Kidney (tissue), 14 donors: ENCODE measurements around the gene MAGI1. TPM values are rescaled to one million over a fixed set of nuclear protein-coding genes. Genes with fewer than 3 reads are reported as not detected.

Experiments
- DNase-seq, 5 donors: peaks; one replicate each; pipeline ENCODE4 v3.0.0-alpha.2; 2013 to 2020
- FAIRE-seq: peaks from 2 replicates; lab custom pipeline; 2012; peaks lifted over from hg19 to GRCh38; lab: Jason Lieb, UNC
- H3K27ac ChIP-seq, 2 donors: one replicate each; pipeline ENCODE4 v1.7.0; 2013; ENCODE audit warnings: low read depth in 2 of 2, low read length in 2 of 2, inconsistent platforms in 1 of 2
- H3K27me3 ChIP-seq: one replicate; pipeline ENCODE4 v1.7.1; 2013; ENCODE audit warnings: low read length, inconsistent platforms; ENCODE audit not compliant: control insufficient read depth, insufficient read depth
- H3K36me3 ChIP-seq, 3 donors: one replicate each; pipeline versions ENCODE4 v1.7.0 to v1.7.1; 2013; ENCODE audit warnings: low read length in 3 of 3, control low read depth in 1 of 3, inconsistent platforms in 1 of 3; ENCODE audit not compliant: insufficient read depth in 3 of 3, control insufficient read depth in 2 of 3
- H3K4me1 ChIP-seq, 3 donors: one replicate each; pipeline versions ENCODE4 v1.7.0 to v1.7.1; 2013; ENCODE audit warnings: low read length in 3 of 3, inconsistent platforms in 1 of 3, low read depth in 1 of 3; ENCODE audit not compliant: control insufficient read depth in 2 of 3, insufficient read depth in 2 of 3
- H3K4me3 ChIP-seq, 3 donors: one replicate each; pipeline versions ENCODE4 v1.7.0 to v1.8.1; 2013; ENCODE audit warnings: low read length in 3 of 3, control low read depth in 1 of 3, inconsistent platforms in 1 of 3
- H3K9ac ChIP-seq, 3 donors: one replicate each; pipeline versions ENCODE4 v1.7.0 to v1.7.1; 2013; ENCODE audit warnings: low read length in 3 of 3, control low read depth in 1 of 3, inconsistent platforms in 1 of 3
- H3K9me3 ChIP-seq, 3 donors: one replicate each; pipeline versions ENCODE4 v1.7.0 to v1.7.1; 2013; ENCODE audit warnings: low read length in 3 of 3, control low read depth in 1 of 3, inconsistent platforms in 1 of 3; ENCODE audit not compliant: control insufficient read depth in 2 of 3, insufficient read depth in 1 of 3
- intact Hi-C: fragments of 100-400 bp; cut with DNase I; formaldehyde crosslinking; loops from one replicate; pipeline ENCODE4 v1.11.1; 2022
- polyA plus RNA-seq: library from polyadenylated mRNA; stranded (reverse); fragments of 350-450 nt; fragmentation: Illumina TruSeq; extraction: RNeasy Lipid Tissue Mini Kit (QIAGEN cat#74804); gene quantifications from one replicate; pipeline ENCODE4 v1.2.3, GENCODE V29; 2014; ENCODE audit warnings: low read depth, low replicate concordance; ENCODE audit not compliant: insufficient read depth
- total RNA-seq: library from RNA; stranded (reverse); fragmentation: NEBNext Ultra II Directional; extraction: Animal tissue kit (Norgen Biotek cat#: 25700); gene quantifications from one replicate; pipeline ENCODE4 v1.2.1, GENCODE V29; 2021
- TF ChIP-seq, protein P1 (sequence below): IDR thresholded peaks from 3 replicates; pipeline ENCODE4 v1.5.1; 2012; ENCODE audit warnings: mild to moderate bottlenecking, moderate library complexity, borderline replicate concordance; ENCODE audit not compliant: insufficient read depth; ENCODE audit errors: extremely low read depth
- donor health status: control.
- donor health status: control.
- donor health status: control.
- donor health status: control.
- donor health status: control.
- donor health status: DM: yes; HTN: yes; CAD: no.
- donor health status: Normal renal cell carcinoma (clear cell type).

MAGI1 gene
- total and polyA plus RNA-seq, 2 donors from 2014 or later = 8.2 to 42.8 TPM

DNA sequence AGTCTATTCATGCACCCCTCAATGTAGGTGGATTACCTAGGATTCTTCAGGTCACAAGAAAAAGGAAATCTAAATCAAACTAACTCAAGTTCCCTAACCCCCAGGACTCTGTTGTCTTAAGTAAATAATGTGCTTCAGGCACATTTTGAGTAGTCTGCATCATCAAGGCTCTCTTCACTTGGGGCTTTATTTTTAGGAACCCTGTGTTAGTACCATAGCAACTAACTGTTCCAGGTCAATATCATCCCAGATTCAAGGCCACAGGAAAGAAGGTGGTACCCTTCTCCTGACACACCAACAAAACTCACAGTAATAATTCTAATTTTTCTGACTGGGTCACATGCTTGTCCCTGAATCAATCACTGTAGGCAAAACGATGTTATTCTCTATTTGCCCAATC is 218.1 kb downstream of the MAGI1 start:
- Histone ChIP-seq H3K9ac (no peak overlapping the region), H3K27me3 (no peaks in the 10 kb centered on the region), H3K36me3 (no peaks in the 10 kb centered on the region), H3K9me3 (no peaks in the 10 kb centered on the region), H3K27ac (no peak overlapping the region), H3K4me1 (peaks cover 0 to 6% (median 0%) of the 10 kb centered on the region in 3 donors), H3K4me3 (no peak overlapping the region)
- FAIRE-seq (no peak), DNase-seq (no peak)
- TF ChIP-seq, protein P1, sequence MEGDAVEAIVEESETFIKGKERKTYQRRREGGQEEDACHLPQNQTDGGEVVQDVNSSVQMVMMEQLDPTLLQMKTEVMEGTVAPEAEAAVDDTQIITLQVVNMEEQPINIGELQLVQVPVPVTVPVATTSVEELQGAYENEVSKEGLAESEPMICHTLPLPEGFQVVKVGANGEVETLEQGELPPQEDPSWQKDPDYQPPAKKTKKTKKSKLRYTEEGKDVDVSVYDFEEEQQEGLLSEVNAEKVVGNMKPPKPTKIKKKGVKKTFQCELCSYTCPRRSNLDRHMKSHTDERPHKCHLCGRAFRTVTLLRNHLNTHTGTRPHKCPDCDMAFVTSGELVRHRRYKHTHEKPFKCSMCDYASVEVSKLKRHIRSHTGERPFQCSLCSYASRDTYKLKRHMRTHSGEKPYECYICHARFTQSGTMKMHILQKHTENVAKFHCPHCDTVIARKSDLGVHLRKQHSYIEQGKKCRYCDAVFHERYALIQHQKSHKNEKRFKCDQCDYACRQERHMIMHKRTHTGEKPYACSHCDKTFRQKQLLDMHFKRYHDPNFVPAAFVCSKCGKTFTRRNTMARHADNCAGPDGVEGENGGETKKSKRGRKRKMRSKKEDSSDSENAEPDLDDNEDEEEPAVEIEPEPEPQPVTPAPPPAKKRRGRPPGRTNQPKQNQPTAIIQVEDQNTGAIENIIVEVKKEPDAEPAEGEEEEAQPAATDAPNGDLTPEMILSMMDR = no peak
- intact Hi-C loops = no loop called here

DNA sequence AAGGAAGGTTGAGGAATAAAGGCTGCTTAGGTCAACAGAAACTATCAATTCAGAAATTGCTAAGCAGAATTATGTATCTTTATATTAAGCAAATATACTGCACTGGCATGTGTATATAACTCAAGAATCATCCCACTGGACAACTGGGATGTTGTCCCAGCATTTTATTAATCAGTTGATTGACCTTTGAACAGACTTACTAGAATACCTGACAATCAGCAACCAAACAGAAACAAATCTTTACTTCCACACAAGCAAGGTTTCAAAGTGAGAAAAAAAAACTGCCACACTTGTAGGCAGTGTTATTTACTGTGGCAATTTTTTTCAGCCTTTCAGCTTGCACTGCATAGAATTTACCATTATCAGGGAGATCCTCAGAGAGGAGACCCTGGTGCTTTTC is 218.8 kb downstream of the MAGI1 start:
- no peaks in the 10 kb centered on the region for H3K9me3 ChIP-seq
- H3K9ac ChIP-seq = no peak overlapping the region
- TF ChIP-seq, protein P1 = no peak
- no peaks in the 10 kb centered on the region for H3K27me3 ChIP-seq
- DNase-seq (no peak), FAIRE-seq (no peak)
- intact Hi-C loops = no loop called here
- H3K4me3 ChIP-seq = no peak overlapping the region
- H3K36me3 ChIP-seq = no peaks in the 10 kb centered on the region
- H3K27ac ChIP-seq = no peak overlapping the region
- peaks cover 0 to 6% (median 0%) of the 10 kb centered on the region in 3 donors for H3K4me1 ChIP-seq

DNA sequence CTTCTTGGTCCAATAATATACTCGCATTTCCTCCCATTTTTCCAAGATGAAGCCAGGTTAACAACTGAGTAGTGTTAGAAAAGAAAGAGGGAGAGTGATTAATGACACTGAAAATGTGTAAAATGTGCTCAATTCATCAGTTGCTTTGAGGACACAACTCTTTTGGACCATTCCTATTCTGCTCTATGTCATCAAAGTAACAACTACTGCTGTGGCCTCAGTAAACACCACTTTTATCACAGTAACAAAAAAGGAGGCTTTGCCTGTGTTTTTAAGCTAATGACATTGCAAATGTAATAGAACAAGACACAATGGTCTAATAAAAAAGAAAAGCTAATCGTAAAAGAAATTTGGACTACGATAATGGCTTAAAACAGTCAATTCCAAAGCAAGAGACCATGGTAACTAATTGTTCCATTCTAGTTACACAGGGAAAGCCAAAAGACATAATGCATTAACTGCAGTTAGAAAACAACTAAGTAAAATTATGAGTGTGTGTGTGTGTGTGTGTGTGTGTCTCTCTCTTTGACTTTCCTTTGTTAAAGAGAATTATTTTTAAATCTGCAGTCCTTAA is 221.1 kb downstream of the MAGI1 start:
- TF ChIP-seq, protein P1 = no peak
- H3K27me3 ChIP-seq = no peaks in the 10 kb centered on the region
- H3K27ac ChIP-seq = no peak overlapping the region
- no peaks in the 10 kb centered on the region for H3K36me3 ChIP-seq
- H3K9ac ChIP-seq = no peak overlapping the region
- DNase-seq = no peak
- H3K4me3 ChIP-seq = no peak overlapping the region
- intact Hi-C loops = no loop called here
- H3K9me3 ChIP-seq = no peaks in the 10 kb centered on the region
- no peak for FAIRE-seq
- peaks cover 0 to 6% (median 0%) of the 10 kb centered on the region in 3 donors for H3K4me1 ChIP-seq

DNA sequence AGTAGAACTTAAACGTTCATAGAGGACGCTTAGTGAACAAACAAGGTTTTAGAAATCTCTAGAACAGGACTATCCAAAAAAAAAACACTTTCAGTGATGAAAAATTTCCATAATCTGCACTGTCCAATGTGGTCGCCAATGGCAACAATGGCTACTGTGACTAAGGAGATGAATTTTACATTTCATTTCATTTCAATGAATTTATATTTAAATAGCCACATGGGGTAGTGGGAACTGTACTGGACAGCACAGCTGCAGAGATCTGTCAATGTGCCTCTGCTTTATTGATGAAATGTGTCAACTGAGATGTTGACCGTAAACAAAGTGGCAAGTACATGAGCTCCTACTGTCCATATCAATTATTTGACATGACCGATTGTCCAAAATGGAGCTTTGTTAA is 222.5 kb downstream of the MAGI1 start:
- no peak for DNase-seq
- H3K4me3 ChIP-seq = no peak overlapping the region
- intact Hi-C loops = no loop called here
- TF ChIP-seq, protein P1 = no peak
- no peaks in the 10 kb centered on the region for H3K9me3 ChIP-seq
- no peak overlapping the region for H3K9ac ChIP-seq
- H3K27me3 ChIP-seq = no peaks in the 10 kb centered on the region
- no peak overlapping the region for H3K27ac ChIP-seq
- FAIRE-seq = no peak
- H3K36me3 ChIP-seq = no peaks in the 10 kb centered on the region
- peaks cover 0 to 6% (median 0%) of the 10 kb centered on the region in 3 donors for H3K4me1 ChIP-seq
